HG03025 (cell line): ENCODE results near the gene PRSS2.

Experiments
- ATAC-seq: cut with Tn5 transposase; IDR thresholded peaks from one replicate; pipeline ENCODE4 v1.9.1; 2021; ENCODE audit warnings: mild to moderate bottlenecking, moderate library complexity; ENCODE audit not compliant: unreplicated experiment, low FRiP score

The PRSS2 gene

DNA sequence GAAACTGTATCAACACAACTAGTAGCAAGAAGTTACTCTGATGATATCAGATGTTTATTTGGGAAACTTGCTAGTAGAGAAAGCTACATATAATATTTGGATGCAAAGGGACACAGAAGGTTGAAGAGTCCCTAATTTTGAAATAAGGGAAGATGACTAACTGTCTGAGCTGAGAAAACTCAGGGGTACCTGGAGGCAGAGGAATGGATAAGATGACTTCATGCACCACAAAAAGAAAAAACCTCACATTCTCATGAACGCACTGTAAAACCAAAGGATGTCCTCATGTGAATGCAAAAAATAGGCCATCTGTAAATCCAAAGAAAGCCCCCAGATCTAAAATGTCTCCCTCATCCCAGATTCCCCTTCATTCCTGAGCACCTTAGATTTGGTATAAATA is 29.3 kb downstream of the PRSS2 start:
- ATAC-seq = no peak

GRCh38 chr7:142800699-142801260 is 30.0 kb downstream of the PRSS2 start:
- no peak for ATAC-seq

DNA sequence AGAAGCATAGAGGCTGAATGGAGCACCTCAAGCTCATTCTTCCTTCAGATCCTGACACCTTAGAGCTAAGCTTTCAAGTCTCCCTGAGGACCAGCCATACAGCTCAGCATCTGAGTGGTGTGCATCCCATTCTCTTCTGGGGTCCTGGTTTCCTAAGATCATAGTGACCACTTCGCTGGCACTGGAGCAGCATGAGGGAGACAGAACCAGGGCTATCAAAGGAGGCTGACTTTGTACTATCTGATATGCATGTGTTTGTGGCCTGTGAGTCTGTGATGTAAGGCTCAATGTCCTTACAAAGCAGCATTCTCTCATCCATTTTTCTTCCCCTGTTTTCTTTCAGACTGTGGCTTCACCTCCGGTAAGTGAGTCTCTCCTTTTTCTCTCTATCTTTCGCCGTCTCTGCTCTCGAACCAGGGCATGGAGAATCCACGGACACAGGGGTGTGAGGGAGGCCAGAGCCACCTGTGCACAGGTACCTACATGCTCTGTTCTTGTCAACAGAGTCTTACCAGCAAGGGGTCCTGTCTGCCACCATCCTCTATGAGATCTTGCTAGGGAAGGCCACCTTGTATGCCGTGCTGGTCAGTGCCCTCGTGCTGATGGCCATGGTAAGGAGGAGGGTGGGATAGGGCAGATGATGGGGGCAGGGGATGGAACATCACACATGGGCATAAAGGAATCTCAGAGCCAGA is 31.0 kb downstream of the PRSS2 start:
- ATAC-seq = no peak

- no peak for ATAC-seq
Observed at GRCh38 chr7:142802301-142802700, 31.5 kb downstream of the PRSS2 start.

GRCh38 chr7:142803901-142804300 is 33.1 kb downstream of the PRSS2 start:
- ATAC-seq = no peak

DNA sequence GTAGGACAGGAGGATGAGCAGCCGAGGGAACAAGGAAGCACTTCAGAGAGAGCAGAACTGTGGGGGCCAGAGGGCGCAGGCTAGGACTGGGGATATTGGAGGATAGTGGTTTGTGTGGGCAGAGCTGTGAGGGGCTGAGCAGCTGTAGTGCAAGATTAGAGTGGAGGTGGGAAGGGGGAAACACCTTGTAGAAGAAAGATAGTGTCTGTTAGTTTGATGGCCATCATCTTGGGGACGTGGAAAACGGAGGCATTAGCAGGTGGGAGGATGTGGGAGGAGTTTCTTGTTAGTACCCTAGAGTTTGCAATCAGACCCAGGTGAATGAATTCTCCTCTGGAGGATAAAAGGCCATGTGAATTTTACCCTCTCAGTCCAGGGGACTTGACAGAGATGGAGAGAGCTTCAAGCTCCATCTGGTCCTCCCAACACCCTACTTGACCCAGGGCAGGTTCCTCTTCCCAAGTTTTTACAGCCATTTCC is 34.0 kb downstream of the PRSS2 start:
- no peak for ATAC-seq

- ATAC-seq = no peak
Observed at GRCh38 chr7:142805350-142806021, 34.7 kb downstream of the PRSS2 start.

DNA sequence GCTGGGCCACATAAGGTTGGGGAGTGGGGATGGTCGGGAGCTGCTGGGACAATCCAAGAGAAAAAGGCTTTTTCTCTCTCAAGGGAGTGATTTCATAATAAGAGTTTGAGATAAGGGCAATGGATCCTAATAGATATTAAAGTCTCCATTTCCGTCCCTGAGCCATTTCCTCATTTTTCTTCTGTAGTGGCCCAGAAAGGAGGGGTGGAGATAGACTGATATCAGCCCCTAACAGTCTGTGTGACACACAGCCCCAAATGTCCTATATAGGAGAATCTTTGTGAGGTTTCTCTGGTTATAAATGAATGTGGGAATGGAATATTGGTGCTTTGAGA is 35.2 kb downstream of the PRSS2 start:
- no peak for ATAC-seq

DNA sequence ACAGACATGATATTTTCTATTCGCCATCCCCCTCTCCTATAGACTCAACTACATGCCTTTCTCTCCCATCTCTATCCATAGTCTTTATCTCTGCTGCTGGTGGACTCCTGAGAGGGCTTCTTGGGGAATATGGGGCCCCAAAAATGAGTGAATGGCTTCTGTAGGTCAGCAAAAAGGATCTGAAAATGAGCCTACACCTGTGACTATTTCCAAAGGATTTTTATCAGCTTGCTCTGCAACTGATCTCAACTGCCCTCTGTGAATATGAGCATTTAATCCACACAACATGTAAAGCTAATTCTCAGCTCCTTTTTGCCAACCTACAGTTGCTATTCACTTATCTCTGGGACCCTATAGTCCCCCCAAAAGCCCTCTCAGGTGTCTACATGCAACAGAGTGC is 36.2 kb downstream of the PRSS2 start:
- no peak for ATAC-seq

DNA sequence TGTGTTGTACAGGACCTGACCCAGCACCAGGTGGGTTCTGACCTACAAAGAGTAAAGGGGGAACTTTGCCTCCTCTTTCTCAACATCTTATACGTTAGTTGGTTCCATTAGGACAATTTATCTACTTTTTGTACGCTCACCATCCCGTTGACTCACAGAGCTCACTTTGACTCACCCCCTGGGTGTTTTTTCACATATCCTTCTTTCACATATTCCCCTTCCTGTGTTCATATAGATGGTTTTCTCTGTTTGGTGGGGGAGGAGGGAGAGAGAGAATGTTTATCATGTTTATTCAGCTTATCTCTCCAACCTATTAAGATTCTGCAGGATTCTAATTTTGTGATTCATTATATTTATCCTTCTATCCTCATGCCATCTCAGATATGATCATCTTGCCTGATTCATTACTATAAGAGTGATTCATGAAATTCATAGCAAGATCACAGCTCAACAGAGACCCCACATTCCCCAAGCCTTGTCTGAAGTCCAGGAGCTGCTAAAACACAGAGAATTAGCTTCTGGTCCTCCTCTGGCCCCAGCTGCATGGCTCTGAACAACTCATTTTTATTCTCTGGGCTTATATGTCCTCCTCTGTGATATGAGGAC is 37.2 kb downstream of the PRSS2 start:
- ATAC-seq = no peak

GRCh38 chr7:142808461-142808801 is 37.7 kb downstream of the PRSS2 start:
- ATAC-seq = peak; percentile 30

GRCh38 chr7:142808802-142809583 is 38.2 kb downstream of the PRSS2 start:
- ATAC-seq = peak; percentile 84

DNA sequence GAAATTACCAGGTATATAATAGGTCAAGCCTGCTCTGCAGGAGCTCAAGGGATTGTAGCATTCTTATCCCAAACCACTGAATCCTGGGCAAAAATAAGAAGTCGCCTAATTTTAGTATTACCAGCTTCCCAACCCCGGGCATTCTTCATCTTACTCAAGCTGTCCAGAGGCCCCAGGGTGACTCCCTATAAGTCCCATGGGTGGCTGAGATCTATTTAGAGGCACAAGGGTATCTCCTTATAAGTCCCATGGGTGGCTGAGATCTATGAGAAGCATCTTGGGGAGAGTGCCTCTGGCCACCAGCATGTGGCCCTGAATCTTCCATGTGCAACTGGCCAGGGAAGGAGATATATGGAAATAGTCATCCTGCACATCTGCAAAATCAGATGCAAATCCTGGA is 38.9 kb downstream of the PRSS2 start:
- ATAC-seq = no peak

GRCh38 chr7:142811154-142811737 is 40.5 kb downstream of the PRSS2 start:
- ATAC-seq = no peak

DNA sequence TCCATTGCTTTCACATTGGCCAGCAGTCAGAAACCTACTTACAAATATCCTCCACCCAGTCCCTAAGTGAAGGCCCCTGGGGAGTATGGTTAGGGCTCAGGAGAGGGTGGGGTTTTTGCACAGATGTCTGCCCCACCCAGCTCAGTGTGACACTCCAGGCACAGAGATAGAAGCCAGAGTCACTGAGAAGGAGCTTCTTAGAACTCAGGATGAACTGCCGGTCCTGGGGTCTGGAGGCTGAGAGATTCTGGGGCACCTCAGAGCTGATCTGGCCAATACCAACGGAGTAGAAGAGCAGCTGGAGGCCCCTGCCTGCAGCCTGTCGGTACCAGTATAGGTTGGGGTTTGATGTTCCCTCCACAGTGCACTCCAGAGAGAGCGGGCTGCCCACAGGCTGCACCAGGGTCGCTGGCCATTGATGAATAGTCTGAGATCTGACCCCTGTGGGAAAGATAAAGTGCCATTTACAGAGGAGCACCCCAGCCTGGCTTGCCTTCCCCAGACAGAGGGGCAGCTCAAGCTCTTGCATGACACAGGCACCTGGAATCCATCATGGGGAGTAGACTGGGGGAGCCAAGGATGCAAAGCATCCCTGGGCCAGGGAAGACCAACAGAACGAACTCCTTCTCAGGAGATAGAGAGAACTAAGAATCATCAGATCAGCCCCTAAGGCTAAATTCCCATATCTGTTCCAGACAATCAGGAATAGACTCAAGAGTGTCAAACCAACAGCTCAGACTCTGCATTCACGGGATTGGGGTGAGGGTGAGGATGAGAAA is 41.9 kb downstream of the PRSS2 start:
- ATAC-seq = no peak

- no peak for ATAC-seq
Observed at GRCh38 chr7:142813226-142813625, 42.5 kb downstream of the PRSS2 start.

DNA sequence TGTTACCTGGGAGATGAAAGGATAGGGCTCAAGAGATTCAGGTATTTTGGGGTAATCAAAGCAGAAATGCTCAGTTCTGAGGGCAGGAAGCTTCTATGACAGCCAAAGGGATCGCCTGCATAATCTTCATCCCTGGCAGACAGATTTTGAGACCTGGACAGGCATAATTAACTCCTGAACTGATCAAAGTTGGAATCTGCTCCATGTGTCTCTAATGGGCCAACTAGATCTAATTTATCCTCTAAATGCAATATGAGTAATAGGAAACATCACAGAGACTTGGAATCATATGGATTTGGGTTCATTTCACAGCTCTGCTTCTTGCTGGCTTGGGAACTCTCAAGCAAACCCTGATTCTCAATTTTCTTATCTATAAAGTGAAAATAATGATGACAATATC is 42.9 kb downstream of the PRSS2 start:
- no peak for ATAC-seq

DNA sequence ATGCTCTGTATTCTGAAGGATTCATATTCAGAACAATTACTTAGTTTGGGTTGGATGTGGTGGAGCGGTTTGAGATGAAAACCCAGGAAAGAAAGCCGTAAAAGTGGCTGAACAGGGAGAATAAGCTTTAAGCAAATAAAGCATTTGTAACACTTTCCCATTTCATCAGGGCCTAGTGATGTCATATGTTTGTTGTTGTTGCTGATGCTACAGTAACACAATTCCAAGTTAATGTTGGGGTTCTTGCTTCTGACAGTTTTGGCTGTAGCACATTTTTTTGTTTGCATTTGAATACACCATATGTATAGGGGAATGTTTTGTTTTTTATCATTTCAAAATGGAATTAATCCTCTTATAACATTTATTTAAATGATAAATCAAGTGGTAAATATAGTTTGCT is 43.7 kb downstream of the PRSS2 start:
- ATAC-seq = no peak

DNA sequence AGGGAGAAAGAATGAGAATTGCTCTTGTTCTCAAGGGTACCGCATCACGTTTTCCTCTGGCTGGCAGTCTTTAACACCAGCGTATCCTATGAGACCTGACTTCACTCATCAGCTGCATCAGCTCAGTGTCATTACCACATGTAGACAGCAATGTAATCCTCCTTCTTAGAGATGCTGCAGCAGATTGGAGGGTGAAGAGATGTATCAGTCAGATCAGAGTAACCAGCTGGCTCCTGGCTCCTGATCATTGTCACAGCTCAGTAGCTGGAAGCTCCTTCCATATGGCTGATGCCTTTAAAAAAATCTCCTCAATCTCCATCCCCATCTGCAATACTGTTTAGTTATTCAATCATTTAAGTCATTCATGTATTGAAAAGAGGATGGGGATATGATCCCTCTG is 44.4 kb downstream of the PRSS2 start:
- ATAC-seq = no peak

DNA sequence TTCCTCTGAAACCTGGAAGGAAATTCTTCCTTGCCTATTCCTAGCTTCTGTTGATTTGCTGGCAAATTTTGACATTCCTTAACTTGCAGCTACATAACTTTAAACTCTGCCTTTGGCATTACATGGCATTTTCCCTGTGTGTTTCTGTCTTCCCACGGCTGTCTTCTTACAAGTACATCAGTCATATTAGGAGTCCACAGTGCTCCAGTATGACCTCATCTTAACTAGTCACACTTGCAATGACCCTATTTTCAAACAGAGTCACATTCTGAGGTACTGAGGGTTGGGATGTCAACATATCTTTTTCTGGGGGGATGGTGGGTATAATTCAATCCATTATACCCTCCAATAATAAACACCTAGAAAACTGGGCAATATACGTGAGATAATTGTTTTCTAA is 46.7 kb downstream of the PRSS2 start:
- no peak for ATAC-seq
